HG02759 (cell line): Measurements from ENCODE around the gene KRT37.
"Not testable (repeated sequence)": the region's sequence is repeated elsewhere in the genome, so short reads cannot be mapped to it uniquely, and the experiment has no call there.

Experiments used
- ATAC-seq: cut with Tn5 transposase; IDR thresholded peaks from one replicate; pipeline ENCODE4 v1.9.1; 2021; ENCODE audit warnings: mild to moderate bottlenecking, moderate library complexity; ENCODE audit not compliant: unreplicated experiment

KRT37 gene

DNA sequence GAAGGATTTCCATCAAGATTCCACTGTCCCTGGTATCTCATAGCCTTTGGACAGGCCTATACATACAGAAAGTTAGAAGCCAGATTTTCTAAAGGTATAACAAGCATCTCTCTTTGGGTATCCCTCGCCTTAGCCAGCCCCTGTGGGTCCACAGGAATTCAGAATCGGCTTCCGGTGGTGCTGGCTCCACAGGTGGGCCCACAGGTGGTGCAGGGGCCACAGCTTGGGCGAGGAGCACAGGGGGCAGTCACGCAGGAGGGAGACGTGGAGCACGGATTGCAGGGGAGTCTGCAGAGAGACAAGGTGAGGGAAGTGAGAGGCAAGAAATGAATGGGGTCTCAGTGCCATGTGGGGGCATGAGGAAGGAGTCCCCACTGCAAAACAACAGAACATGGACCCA, 12.9 kb upstream of the KRT37 start:
- ATAC-seq = no peak

DNA sequence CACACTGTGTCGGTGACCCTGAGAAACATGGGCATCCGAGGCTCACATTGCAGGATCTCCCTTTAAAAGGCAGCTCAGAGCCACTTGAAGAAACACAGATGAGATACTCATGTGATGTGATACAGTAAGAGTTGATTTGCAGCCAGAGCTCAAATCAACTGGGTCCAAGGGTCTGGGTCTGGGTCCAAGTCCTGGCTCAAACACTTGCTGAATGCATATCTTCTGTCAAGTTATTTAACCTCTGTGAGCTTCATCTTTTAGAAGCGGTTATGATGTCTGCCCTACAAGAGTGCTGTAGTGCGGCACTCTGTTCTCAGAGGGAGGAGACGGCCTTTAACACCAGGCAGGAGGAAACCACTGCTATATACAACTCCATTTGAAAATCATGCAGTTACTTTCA, 10.0 kb upstream of the KRT37 start:
- no peak for ATAC-seq

DNA sequence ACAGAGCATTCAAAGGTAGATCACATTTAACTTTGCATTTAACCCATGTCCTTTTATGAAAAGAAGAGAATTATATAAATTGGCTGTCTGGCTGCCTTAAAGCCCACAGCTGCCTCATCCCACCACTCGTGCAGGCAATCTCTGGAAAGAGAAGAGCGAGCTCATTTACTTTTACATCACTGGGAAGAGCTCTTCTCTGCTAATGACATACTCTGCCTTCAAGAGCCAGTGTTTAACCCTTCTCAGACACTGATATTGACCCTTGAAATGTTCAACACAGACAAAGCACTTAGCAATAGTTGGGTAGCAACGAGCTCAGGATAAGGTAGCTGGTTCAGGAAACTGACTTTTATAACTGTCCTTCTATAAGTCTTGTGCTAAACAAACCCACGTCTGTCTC, 9.6 kb upstream of the KRT37 start:
- no peak for ATAC-seq

DNA sequence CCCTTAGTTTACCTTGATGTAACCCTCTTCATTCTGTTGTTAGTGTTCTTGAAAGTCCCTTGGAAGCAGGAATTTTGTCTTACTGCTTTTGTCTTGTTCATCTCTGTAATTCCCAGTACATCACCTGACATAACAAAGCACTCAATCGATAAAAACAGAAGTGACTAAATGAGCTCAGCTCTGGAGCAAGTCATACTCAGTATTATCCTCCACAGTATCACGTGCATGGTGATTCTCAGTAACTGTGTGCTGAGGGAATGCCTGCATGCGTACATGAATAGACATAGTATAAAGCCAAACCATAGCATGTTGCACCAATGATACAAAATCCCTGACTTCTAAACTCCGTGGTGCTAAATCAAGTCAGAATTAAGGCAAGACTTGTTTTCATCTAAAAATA, 9.2 kb upstream of the KRT37 start:
- ATAC-seq = no peak

DNA sequence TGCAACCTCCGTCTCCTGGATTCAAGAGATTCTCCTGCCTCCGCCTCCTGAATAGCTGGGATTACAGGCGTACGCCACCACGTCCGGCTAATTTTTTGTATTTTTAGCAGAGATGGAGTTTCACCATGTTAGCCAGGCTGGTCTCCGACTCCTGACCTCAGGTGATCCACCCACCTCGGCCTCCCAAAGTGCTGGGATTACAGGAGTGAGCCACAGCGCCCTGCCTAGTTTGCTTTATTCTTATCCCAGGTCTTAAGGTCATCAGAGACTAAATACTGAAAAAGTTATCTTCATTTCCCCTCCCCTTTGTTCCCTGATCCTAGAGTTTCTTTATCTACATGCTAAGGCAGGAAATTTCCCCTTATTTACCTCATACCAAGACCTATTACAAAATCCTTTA, 6.0 kb upstream of the KRT37 start:
- ATAC-seq = not testable (repeated sequence)

DNA sequence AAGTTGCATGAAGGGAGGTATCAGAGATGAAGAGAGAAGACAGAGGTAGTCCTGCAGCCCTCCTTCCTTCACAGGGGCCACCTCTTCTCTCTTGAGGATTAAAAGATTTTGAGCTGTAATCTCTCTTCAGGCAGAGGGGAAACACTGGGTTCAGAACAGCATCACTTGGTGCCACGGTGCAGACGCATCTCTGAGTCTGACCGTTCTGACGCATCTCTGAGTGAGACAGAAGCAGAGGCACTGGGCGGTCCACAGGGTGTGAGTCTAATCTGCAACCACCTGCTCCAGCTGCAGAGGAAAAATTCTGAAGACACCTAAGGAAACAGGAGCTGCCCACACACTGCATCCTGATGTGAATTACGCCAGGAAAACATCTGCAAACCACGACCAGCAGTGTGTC, 5.3 kb upstream of the KRT37 start:
- ATAC-seq = no peak

DNA sequence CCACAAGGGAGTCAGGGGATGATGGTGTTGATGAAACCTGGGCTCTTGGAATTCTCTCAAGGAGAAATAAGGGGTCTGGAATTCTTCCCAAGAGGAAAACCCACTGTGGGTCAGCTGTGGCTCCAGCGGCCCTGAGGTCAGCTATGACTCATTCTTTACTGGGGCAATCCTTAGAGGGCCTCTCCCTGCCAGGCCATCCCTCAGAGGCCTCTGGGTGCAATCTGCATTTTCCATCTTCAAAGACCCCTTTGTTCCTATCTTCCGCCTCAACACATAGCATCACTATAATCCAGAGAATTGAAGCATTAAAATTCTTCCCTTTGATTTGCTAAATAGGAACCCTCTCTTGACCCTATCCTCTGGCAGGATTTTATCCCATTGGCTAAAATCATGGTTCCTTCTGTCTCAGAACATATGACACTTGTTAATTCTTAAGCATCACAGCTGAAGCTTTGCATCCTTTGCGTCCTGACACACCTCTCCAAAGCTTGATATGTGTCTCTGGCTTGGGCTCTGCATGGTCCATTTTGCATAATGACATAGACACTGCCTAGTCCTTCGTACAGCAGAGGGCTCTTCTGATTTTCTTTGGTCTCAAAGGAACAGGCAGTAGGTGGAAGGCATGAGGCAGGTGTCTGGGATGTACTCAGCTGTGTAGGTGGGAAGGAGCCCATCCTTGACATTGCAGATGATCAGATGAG, 4.4 kb upstream of the KRT37 start:
- ATAC-seq = no peak

DNA sequence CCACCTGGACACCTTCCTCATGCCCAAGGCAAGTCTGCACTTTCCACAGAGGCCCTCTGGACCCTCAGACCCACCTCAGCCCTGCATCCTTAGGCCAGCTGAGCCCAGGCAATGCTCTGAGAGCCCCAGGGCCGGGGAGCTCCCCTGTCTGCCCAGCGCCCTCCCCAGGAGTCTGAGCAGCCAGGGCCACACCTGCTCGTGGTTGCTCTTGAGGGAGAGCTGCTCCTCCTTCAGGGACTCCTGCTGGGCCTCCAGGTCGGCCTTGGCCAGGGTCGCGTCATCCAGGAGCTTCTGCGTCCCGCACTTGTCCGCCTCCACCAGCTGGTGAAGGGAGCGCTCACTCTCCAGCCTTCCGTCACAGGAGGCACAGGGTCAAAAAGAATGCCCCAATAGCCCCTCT, 1.8 kb downstream of the KRT37 start:
- not testable (repeated sequence) for ATAC-seq

DNA sequence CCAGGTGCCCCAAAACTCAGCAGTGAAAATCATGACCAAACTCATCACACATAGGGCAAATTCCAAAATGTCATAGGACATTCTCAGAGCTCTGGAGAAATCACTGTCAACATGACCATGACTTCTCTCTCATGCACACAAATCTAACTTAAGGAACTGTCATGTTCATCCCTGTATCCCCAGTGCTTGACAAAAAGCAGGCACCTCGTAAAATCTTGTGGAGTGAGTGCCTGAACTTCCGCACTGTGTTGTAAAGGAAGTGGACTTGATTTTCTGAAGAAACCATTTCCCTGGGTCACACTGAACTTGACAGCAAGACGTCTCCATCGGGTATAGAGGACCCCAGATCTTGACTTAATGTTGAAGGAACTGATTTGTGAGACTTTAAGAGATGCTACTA, 2.8 kb downstream of the KRT37 start:
- ATAC-seq = no peak

DNA sequence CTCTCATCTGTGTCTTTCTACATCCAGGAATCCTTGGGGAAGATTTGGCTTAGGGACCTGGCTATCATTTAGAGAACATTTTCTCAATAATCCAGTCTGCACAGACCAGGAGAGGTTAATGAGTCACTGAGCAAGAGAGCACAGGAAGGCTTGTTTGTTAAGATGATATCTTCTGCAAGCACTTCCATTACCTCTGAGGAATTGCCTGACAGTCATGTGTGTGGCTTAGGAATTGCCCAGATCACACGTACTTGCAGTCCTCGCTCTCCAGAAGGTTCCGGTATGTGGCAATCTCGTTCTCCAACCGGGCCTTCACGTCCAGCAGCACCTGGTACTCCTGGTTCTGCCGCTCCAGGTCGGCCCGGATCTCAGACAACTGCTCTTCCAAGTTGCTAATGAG, 3.3 kb downstream of the KRT37 start:
- no peak for ATAC-seq

DNA sequence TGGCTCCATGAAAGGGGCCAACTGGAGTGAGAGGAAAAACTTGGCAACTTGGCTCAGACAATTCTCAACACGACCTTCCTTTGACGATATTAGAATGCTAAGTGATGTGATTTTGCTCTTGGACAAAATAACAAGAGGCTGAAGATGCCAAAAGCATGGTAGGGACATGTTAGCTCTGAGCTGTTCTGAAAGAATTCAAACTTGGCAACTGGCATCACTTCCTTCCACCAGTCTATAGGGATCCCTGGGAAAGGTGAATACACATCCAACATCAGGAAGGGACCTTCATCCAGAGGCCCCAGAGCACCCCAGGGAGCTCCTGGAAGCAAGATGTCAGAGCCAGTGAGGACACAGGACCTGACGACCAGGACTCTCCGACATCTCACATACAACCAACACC, 4.3 kb downstream of the KRT37 start:
- ATAC-seq = no peak

DNA sequence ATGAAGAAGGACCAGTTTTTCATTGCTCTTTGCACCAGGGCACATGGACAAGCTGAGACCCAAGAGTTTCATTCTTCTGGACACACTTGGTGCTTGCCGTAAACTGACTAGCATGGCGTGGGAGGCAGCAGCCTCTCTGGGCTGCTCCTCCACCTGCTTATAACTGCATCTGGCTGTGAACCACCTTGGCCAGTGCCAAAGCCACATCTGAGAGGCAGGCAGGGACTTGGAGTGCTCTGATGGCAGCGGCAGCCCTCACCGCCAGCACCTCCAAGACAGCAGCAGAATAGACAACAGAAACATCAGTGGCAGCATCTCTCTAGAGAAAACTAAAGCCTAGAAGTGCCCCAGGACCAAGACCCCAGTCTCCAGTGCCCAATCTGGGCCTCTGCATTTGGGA, 4.7 kb downstream of the KRT37 start:
- ATAC-seq = no peak

DNA sequence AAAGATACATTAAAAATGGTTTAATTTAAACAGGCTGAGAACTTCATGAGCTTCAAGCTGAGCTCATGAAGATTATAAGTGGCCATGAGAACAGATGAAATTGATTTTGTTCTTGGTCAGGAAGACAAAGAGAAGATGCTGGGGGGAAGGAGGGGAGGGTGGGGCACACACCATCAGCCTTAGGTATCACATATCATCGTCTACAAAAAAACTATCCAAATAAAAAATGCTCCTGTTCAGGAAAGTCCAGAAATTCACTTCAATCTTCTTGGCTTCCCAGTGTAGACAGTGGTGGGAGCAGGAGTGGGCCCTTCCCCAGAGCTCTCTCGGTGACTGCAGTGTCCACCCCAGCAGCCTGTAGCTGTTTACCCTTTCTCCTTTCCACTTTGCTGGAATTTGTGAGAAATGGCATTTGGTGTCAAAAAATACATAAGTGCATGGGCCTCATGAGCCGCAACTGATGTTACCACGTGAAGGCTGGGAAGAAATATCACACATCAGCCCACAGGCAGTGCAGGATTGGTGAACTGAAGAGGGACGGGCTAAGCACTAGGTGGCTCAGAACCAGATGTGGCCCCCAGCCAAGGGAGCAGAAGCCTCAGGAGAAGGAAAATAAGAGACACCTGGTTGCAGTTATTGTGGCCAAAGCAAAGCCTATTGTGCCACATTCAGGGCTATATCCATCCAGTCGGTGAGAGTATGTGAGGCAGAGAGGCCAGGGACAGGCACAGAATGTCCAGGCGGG, 6.1 kb downstream of the KRT37 start:
- no peak for ATAC-seq

DNA sequence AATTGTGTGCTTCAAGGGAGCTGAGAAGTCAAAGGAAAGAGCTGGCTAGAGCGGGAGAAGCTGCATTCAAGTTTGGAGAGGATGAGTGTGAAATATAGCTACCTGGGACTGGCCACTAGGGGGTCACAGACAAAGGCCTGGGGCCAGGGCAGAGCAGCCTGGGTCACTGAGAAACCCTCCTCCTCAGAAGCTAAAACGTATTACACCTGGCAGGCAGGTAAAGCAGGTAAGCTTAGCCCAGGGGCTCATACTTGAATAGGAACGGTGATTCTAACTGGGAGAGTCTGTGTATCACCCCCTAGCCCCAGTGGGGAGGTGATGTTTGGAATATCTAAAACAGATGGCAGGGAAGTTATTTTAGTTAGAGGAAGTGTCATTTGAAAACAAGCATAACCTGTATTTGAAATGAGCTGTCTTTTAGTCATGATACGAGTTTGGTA, 6.8 kb downstream of the KRT37 start:
- no peak for ATAC-seq

DNA sequence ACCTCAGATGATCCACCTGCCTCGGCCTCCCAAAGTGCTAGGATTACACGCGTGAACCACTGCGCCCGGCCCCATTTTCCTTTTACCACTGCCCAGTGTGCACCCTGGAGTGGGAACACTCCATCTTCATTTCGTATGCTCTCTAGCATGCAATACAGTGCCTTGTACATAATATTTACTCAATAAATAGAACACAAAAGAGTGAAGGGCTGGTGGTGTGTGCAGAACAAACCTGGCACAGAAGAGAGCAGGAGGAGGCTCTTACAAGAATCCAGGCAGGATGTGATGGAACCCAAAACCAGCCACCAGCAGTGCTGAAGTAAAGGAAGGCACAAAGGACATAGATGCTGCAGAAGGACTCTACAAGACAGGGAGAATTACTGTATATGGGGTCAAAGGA, 7.3 kb downstream of the KRT37 start:
- no peak for ATAC-seq

DNA sequence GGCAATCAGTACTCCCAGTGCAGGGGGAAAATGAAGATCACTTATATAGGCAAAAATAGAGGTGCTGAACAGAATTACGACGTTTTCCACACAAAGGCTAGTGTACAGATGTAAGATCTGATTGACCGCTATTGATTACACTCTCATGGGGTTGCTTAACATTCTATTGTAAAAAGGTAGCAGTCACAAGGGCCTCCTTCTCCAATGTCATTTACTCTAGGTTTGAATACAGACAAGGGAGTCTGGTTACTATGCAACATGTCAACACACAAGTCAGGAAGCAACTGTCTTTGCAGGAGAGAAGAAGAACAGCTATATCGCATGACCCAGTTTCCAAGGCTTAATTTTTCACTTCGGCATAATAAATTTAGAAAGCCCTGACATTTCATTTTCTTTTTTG, 7.9 kb downstream of the KRT37 start:
- no peak for ATAC-seq

DNA sequence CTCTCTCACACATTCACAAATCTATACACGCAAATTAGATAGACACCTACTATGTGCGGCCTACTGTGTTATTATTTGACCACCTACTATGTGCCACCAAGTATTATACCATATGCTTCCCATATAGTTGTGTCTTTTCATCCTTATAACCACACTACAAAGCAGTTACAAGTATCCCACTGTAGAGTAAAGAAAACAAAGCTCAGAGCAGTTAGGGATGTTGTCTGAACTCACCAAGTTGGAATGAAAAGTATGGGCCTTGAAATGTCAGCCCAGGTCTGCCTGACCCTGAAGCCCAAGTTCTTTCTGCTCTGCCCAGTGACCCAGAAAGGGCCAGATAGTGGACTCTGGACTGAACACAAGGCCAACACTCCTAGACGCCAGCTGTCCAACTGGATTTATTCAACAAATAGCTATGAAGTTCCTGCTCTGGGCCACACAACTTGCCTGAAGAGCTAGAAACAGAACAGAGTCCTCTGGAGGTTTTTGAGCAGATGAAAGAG, 8.5 kb downstream of the KRT37 start:
- no peak for ATAC-seq

DNA sequence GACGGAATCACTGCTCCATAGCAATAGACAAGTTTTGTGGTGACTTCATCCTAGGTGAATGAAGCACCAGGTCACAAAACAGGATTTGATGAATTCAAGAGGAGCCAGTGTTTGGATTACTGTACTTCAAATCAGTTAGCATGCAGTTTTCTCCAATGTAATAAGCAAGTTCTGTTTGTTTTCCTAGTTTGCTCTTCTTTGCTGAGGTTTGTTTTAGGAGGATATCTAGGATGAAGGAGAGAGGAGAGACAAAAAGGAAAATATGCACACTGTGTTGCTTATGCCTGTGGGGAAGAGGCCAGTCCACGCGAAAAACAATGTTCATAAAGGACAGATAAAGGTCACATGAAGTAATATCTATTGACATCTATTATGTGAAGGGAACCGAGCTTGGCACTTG, 9.0 kb downstream of the KRT37 start:
- no peak for ATAC-seq

DNA sequence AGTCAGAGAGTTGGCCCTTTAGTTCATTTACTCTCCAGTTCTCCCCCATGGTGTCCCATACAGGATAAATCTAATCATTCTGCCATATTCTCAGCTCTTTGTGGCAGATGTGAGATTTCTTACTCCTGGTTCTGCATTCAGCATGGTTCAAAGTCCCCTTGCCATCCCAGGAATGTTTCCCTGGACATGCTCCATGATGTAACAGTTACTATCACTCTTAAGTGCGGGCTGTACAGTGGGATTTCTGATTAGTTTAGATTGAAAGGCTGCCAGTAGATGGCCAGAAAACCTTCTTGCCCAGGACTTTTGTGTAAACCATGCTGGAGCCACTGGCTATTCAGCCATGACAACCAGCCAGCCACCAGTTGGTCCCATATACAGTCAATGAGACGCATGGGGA, 10.4 kb downstream of the KRT37 start:
- ATAC-seq = no peak

DNA sequence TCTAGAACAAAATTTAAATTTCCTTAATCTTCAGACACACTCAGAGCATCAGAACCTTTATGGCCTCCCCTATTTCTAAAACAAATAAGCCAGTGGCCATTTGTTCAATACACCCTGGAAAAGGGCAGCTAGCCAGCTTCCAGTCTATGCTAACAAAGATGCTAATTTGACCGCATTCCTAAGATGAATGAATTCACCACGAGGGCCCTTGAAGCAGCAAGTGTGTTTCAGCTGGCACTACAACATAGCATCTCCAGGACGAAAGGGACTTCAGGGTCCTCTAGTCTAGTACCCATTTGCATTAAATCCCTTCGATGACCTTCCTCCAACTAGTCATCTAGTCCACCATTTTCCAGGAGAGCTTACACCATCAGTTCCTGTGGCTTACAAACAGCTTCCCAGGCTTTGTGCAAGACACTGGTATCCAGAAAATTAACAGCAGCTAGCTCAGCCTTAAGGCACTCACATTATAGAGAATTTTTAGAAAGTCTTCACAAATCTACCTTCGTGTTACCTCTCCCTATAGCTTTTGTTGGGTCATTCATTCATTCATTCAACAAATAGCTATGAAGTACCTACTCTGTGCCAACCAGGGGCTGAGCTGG, 10.9 kb downstream of the KRT37 start:
- no peak for ATAC-seq

DNA sequence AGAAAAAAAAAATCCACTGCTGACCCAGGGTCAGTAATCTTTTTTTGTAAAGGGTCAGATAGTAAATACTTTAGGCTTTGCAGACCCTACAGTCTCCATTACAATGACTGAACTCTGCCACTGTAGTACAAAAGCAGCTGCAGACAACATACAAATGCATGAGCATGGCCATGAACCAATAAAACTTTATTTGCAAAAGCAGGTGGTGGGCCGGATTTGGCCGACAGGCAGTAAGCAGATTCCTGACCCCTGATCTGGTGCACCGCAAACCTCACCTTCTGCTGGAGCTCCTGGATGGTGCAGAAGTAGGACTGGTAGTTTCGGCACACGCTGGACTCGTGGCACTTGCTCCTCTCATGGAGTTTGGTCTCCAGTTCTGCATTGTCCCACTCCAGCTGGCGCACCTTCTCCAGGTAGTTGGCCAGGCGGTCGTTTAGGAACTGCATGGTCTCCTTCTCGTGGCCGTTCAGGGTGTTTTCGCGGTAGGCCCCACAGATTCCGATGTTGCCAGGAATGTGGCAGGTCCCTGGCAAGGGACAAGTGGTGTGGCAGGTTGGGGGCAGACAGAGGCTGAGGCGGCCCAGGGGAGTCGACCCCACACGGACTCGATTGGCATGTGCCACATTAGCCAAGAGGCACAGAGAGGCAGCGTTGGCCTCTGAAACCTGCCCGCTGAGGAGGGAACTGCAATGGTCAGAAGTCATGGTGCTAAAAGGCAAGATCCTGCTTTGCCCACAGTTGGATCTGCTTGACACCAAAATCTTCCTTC, 13.1 kb downstream of the KRT37 start:
- ATAC-seq = no peak
